Suppressor macrophage treated with lipopolysaccharide for 4 hours (primary cell): ENCODE results near the gene CDIPT.
A peak's percentile ranks its signal among the peaks of the same experiment; 100 is the strongest.
"Not testable (repeated sequence)": the region's sequence is repeated elsewhere in the genome, so short reads cannot be mapped to it uniquely, and the experiment has no call there.

ENCODE experiments used
- DNase-seq: peaks from one replicate; pipeline ENCODE4 v3.0.0-alpha.2; 2020

Gene CDIPT

DNA sequence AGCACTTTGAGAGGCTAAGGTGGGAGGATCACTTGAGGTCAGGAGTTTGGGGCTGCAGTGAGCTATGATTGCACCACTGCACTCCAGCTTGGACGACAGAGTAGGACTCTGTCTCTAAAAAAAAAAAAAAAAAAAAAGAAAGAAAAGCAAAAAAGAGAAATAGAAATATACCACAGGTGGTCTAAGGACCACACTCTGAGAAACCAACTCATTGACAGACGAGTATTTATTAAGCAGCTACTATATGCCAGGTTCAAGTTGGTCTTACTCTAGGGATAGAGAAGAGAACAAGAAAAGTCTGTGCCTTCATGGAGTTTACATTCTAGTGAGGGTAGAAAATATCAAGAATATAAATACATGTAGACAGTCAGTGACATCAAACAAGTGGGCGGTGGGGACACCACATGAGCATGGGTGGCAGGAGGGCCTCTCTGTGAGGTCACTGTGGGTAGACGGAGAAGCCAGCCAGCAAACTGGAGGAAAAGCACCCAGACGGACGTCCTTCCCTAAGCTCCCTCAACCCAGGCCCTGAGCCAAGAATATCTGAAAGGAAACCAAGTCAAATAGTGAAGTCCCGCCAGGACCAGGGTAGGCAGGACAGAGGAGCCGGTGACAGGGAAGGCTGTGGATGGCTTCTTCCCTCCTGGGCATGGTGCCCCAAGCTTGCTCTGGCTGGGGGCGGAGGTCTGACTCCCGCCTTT is 4.7 kb downstream of the CDIPT start:
- peak; percentile 52 for DNase-seq

GRCh38 chr16:29857133-29857760 is 5.8 kb downstream of the CDIPT start:
- DNase-seq: no peak

DNA sequence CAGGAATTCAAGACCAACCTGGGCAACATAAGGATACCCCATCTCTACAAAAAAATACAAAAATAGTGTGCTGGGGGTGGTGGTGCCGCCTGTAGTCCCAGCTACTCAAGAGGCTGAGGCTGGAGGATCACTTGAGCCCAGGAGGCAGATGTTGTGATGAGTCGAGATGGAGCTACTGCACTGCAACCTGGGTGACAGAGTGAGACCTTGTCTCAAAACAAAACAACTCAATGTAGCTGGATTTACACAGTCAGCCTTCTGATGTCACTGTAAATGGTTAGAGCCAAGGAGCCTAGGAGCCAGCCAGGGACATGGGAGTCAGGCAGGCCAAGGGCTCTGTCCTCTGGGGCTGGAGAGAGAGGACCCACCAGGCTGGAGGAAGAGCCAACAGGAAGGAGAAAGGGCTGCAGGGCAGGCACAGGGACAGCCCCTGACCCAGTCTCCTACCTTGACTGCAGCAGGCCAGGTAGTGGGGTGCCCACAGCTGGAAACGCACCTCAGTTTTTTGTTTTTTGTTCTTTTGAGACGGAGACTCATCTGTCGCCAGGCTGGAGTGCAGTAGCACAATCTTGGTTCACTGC is 8.4 kb downstream of the CDIPT start:
- DNase-seq: no peak

DNA sequence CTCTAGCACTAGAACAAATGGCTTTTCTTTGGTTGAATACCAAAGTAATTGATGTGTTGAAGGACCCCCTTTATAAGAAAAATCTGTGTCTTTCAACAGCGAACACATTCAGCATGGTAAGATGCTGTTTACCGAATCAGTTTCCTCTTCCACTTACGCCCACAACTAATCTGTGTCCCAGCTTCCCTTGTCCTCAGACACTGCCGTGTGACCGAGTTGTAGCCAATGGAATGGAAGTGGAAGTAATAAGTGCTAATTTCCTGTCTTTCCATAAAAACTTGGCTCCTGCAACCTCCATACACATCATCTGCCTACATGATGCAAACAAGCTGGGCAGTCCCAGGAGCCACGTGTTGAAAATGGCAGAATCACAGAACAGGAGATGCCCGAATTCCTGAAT is 10.4 kb downstream of the CDIPT start:
- DNase-seq: peak; percentile 34

GRCh38 chr16:29850998-29851397 is 12.0 kb downstream of the CDIPT start:
- DNase-seq: no peak

- DNase-seq: no peak
Observed at GRCh38 chr16:29849505-29849904, 13.5 kb downstream of the CDIPT start.

DNA sequence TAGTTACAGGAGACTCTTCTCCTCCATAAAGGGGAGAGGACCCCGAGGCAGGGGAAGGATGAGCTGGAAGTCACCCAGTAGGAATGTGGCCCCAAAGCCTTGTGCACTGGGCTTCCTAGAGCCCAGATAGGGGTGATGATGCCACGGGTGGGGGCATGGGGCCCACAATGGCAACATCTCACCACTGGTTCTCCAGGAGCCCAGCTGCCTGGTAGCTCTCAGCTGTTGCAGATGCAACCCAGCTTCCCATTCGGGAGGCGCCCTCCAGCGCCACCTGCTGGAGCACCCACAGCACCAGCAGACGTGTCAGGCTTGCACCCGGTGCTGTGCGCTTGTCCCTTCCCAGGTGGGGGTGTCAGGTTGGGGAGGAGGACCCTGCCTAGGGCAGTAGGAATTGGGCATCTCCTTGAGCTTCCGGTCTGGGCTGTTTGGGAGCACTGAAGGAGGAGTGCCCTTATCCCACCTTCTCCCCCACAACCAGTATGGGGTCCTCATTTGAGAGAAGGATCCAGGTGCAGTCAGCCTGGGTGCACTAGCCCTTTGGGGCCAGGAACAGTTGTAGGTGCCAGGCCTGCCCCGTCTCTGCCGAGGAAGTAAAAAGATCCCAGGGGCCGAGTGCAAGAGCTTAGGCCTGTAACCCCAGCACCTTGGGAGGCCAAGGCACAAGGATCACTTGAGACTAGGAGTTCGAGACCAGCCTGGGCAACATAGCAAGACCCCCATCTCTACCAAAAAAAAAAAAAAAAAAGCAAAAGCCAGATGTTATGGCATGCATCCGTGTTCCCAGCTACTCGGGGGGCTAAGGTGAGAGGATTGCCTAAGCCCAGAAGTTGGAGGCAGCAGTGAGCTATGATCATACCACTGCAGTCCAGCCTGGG is 14.4 kb downstream of the CDIPT start:
- peak; percentile 82 for DNase-seq

GRCh38 chr16:29845656-29846055 is 17.4 kb downstream of the CDIPT start:
- DNase-seq: no peak

- no peak for DNase-seq
Observed at GRCh38 chr16:29844575-29845331, 18.3 kb downstream of the CDIPT start.

DNA sequence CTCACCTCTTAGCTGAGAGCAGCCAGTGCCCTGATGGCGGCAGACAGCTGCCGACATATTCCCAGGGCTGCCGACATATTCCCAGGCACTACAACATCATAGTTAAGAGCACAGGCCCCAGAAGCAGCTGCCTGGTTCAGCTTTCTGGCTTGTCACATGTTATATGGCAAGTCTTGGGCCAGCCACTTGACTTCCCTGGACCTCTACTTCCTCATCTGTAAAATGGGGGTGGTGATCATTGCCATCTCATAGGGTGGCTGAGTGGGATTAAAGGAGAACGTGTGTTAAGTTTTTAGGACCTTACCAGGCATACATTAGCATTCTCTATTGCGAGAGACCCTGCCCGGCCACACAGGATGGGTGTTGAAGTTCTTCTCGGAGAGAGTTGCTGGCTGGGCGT is 19.1 kb downstream of the CDIPT start:
- no peak for DNase-seq

DNA sequence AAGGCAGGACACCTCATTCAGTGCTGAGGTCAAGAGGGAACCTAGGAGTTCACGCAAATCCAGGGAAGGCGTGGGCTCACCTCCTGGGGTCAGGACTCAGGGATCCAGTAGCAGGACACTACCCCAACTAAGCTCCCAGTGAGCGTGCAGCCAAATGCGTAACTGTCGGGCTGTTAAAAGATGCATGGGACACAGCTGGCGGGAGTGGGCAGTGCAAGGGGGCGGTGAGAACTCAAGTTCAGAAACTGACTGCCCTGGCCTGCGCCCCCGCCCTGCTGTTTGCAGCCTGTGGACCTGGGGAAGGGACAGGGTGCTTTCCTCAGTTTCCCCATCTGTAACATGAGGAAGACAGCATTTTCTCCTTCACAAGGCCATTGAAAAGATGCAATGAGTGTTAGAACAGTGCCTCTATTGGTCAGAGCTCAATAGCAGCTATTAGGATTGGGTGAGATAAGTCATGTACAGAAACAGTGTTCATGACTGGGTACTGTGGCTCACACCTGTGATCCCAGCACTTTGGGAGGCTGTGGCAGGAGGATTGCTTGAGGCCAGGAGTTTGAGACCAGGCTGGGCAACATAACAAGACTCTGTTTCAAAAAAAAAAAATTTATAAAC is 20.2 kb downstream of the CDIPT start:
- no peak for DNase-seq

GRCh38 chr16:29841631-29842030 is 21.4 kb downstream of the CDIPT start:
- DNase-seq: no peak

GRCh38 chr16:29840240-29840639 is 22.8 kb downstream of the CDIPT start:
- DNase-seq: no peak

- no peak for DNase-seq
Observed at GRCh38 chr16:29839822-29840221, 23.2 kb downstream of the CDIPT start.

DNA sequence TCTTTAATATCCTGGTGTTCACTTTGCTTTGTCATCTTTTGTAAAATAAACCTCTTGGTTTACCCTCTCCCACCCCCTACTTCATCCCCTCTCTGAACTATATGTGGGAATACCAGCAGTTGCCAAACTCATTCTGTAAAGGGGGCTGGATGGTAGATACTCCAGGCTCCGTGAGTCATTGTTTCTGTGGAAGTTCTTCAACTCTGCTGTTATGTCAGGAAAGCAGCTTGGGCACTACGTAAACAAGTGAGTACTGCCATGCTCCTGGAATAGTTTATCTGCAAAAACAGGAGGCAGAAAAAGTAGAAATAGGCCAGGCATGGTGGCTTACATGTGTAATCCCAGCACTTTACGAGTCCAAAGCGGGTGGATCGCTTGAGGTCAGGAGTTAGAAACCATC is 25.2 kb downstream of the CDIPT start:
- DNase-seq: no peak

- no peak for DNase-seq
Observed at GRCh38 chr16:29836623-29837022, 26.4 kb downstream of the CDIPT start.

- DNase-seq: no peak
Observed at GRCh38 chr16:29835926-29836325, 27.1 kb downstream of the CDIPT start.

DNA sequence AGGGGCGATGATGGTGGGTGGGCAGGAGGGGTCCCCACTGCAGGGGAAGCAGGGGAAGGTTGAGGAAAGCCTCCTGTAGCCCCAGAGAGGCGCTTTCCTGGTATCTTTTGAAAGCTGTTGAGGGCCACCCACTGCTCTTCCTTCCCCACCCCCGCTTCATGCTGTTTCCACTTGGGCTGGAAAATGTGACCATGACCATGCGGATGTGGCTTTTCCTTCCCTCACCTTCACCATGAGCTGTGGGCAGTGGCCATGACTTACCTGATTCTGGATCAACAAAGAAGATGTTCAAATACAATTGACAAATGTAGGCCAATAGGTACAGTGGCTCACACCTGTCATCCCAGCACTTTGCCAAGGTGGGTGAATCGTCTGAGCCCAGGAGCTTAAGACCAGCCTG is 28.9 kb downstream of the CDIPT start:
- DNase-seq: no peak

DNA sequence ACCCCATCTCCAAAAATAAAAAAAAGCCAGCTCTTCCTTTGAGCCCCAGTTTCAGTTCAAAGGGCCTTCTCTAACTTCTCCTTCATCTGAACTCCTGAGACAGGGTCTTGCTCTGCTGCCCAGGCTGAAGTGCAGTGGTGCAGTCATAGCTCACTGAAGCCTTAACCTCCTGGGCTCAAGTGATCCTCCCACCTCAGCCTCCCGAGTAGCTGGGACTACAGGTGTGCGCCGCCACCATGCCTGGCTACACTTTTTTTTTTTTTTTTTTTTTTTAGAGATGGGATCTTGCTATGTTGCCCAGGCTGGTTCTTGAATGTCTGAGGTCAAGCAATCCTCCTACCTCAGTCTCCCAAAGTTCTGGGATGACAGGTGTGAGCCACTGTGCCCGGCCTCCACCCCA is 29.8 kb downstream of the CDIPT start:
- not testable (repeated sequence) for DNase-seq

GRCh38 chr16:29831490-29831889 is 31.5 kb downstream of the CDIPT start:
- DNase-seq: no peak

DNA sequence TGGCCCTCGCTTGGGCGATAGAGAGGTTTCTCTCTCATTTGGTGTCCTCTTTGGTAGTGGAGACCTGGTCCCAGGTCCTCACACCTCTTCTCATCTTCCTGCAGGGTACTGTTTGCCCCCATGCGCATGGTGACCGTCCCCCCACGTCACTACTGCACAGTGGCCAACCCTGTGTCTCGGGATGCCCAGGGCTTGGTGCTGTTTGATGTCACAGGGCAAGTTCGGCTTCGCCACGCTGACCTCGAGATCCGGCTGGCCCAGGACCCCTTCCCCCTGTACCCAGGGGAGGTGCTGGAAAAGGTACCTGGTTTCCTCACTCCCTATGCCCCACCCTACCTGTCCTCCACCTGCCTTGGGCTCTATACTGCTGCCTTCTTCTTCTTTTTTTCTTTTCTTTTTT is 32.3 kb downstream of the CDIPT start:
- no peak for DNase-seq

DNA sequence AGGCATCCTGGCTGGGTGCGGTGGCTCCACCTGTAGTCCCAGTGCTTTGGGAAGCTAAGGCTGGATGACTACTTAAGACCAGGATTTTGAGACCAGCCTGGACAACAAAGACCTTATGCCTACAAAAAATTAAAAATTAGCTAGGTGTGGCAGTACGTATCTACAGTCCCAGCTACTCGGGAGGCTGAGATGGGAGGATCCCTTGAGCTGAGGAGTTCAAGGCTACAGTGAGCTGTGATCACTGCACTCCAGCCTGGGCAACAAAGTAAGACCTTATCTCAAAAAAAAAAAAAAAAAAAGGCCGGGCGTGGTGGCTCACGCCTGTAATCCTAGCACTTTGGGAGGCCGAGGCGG is 36.7 kb downstream of the CDIPT start:
- no peak for DNase-seq
